ENCODE results near the gene UBE2G2.

The UBE2G2 gene

DNA sequence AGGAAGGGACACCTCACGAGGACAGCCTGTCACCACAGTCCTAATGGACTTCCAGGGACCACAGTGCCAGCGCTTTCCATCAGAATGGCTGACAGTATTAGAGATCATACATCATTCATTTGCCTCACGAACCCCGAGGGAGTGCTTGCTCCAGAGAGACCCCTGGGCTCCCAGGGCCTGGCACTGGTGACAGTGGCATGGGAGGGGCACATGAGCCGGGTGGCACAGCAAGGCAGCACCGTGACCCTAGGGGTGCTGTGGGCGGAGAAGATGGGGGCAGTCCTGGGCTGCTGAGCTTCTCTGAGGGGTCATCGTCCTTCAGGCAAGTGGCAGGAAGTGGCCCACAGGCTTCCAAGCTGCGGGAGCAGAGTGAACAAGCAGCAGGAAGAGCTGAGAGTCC lies 73.9 kb downstream of the UBE2G2 start:
- DNase-seq (ENCODE audit: low spot score): no peak

DNA sequence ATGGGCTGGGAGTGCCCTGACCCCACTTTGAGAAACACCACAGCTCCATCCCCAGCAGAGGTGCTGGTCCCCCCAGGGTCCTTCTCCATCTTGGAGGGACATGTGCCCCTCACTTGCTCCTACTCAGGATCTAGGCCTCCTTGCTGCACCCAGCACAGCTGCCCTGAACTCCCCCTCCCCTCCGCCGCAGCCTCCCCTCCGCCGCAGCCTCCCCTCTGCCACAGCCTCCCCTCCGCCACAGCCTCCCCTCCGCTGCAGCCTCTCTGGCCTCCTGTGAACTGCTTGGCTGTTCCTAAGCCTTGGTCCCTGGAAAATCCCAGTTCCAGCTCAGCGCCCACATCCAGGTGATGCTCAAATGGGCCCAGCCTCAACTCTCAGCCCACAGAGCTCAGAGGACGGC lies 74.3 kb downstream of the UBE2G2 start:
- DNase-seq (ENCODE audit: low spot score): no peak

GRCh38 chr21:44726826-44727225 lies 74.8 kb downstream of the UBE2G2 start:
- DNase-seq (ENCODE audit: low spot score): no peak

GRCh38 chr21:44724926-44725325 lies 76.7 kb downstream of the UBE2G2 start:
- no peak for DNase-seq (ENCODE audit: low spot score)

DNA sequence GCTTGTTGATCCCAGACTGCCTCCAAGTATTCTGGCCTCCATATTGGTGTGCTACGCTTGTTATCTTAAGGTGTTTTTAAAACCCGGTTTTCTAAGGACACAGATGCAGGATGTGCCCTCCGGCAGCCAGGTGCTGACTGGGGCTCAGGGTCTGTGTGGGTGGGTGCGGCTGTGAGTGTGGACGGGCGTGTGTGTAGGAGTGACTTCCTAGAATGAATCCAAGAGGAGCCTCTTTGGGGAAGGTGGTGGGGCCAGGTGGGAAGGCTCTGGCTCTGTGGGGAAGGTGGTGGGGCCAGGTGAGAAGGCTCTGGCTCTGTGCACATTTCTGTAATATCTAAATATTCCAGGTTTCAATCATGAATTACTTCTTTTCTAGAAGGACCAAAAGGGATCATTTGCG lies 77.4 kb downstream of the UBE2G2 start:
- no peak for DNase-seq (ENCODE audit: low spot score)

DNA sequence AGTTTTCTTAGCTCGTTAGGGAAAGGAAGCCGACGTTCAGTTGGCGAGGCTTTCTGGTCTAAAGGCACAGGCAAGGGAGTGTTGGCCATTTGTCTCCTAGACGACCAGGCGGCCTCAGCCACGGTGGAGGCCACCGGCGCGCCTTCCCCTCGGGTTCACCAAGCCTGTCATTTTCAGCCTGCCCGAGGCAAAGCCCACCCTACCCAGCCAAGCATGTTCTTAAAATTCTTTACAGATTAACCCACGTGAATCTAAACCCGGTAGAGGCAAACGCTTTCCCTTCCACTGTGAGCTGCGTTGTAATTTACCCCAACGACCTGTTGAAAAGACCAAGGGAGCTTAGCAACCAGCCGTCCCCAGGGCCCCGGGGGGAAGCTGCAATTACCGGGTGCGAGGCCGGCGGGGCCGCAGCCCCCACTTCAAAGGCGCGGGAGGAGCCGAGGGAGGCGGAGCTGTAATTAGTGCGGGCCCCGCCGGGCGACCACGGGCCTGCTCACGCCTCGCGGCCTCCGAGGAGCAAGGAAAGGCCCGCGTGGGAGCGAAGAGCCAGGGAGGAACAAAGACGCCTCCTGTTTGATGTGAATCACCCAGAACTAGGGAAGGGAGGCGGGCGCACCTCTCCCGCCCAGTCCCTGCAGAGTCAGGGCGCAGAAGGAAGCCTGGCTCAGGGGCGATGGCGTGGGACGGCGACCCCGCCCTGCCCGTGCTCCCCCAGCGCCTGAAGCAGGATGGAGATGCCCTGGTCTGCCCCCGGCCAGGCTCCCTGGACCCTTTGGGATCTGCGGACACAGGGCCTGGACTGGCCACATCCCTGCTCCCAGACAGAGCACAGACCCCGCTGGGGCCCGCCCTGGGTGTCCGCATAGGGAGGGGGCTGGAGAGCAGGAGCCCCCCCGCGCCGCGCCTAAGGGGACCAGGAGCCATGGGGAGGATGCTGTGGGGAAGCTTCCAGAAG lies 78.2 kb downstream of the UBE2G2 start:
- DNase-seq (ENCODE audit: low spot score): no peak

GRCh38 chr21:44722731-44723130 lies 78.9 kb downstream of the UBE2G2 start:
- no peak for DNase-seq (ENCODE audit: low spot score)

GRCh38 chr21:44720170-44720569 lies 81.5 kb downstream of the UBE2G2 start:
- DNase-seq (ENCODE audit: low spot score): no peak
